ENCODE data around the gene SEC62.

SEC62 gene

GRCh38 chr3:170043506-170043905, 76.9 kb downstream of the SEC62 start:
- H3K4me3 ChIP-seq (replicated peaks; ENCODE audit: low read depth, low read length): no peak overlapping the region
- no peak for DNase-seq (ENCODE audit: extremely low read depth, low read depth)
- TF ChIP-seq CTCF (IDR thresholded peaks at IDR 0.05; ENCODE audit: low read depth, low read length, missing control alignments): no peak

- TF ChIP-seq CTCF (IDR thresholded peaks at IDR 0.05; ENCODE audit: low read depth, low read length, missing control alignments): no peak
- H3K4me3 ChIP-seq (replicated peaks; ENCODE audit: low read depth, low read length): no peak overlapping the region
Observed at GRCh38 chr3:170044271-170044670, 77.7 kb downstream of the SEC62 start.

GRCh38 chr3:170044795-170045244, 78.2 kb downstream of the SEC62 start:
- no peak for DNase-seq (ENCODE audit: extremely low read depth, low read depth)
- TF ChIP-seq CTCF (IDR thresholded peaks at IDR 0.05; ENCODE audit: low read depth, low read length, missing control alignments): no peak
- no peak overlapping the region for H3K4me3 ChIP-seq (replicated peaks; ENCODE audit: low read depth, low read length)

More at GRCh38 chr3:170044271-170044670, 77.7 kb downstream of the SEC62 start:
- DNase-seq (ENCODE audit: extremely low read depth, low read depth): no peak

- H3K4me3 ChIP-seq (replicated peaks; ENCODE audit: low read depth, low read length): no peak overlapping the region
- TF ChIP-seq CTCF (IDR thresholded peaks at IDR 0.05; ENCODE audit: low read depth, low read length, missing control alignments): no peak
- DNase-seq (ENCODE audit: extremely low read depth, low read depth): no peak
Observed at GRCh38 chr3:170046269-170047132, 79.9 kb downstream of the SEC62 start.

GRCh38 chr3:170047133-170047404, 80.5 kb downstream of the SEC62 start:
- no peak for DNase-seq (ENCODE audit: extremely low read depth, low read depth)
- no peak for TF ChIP-seq CTCF (IDR thresholded peaks at IDR 0.05; ENCODE audit: low read depth, low read length, missing control alignments)
- no peak overlapping the region for H3K4me3 ChIP-seq (replicated peaks; ENCODE audit: low read depth, low read length)
